Measurements from ENCODE around the gene RPS21.

RPS21 gene

GRCh38 chr20:62390317-62391164 lies 3.6 kb downstream of the RPS21 start:
- no peak for TF ChIP-seq CTCF (IDR thresholded peaks at IDR 0.05; ENCODE audit: low read depth, low read length, poor library complexity, severe bottlenecking)
- Histone ChIP-seq H3K9me2 (replicated peaks; ENCODE audit: control insufficient read depth, low read length) (no peaks in the 10 kb centered on the region), H3K4me3 (ENCODE audit: low read length) (no peak overlapping the region), H3K4me1 (ENCODE audit: control insufficient read depth, low read length) (peaks cover 12% of the 10 kb centered on the region), H4K20me1 (ENCODE audit: control insufficient read depth, insufficient read depth, low read depth, low read length) (peaks cover 11% of the 10 kb centered on the region; the same call in 1 of the 2 replicates), H3K4me2 (ENCODE audit: low read length) (no peak overlapping the region), H3K9me3 (ENCODE audit: control insufficient read depth, insufficient read depth, low read length) (no peaks in the 10 kb centered on the region), H3K36me3 (ENCODE audit: control insufficient read depth, low read length) (peaks cover 58% of the 10 kb centered on the region), H3F3A (ENCODE audit: control insufficient read depth, insufficient read depth) (peaks cover 34% of the 10 kb centered on the region), H3K27me3 (ENCODE audit: control insufficient read depth, low read length) (no peaks in the 10 kb centered on the region), H3K79me2 (ENCODE audit: control insufficient read depth, low read length) (peaks cover 42% of the 10 kb centered on the region), H3K27ac (ENCODE audit: low read depth, low read length) (no peak overlapping the region)

DNA sequence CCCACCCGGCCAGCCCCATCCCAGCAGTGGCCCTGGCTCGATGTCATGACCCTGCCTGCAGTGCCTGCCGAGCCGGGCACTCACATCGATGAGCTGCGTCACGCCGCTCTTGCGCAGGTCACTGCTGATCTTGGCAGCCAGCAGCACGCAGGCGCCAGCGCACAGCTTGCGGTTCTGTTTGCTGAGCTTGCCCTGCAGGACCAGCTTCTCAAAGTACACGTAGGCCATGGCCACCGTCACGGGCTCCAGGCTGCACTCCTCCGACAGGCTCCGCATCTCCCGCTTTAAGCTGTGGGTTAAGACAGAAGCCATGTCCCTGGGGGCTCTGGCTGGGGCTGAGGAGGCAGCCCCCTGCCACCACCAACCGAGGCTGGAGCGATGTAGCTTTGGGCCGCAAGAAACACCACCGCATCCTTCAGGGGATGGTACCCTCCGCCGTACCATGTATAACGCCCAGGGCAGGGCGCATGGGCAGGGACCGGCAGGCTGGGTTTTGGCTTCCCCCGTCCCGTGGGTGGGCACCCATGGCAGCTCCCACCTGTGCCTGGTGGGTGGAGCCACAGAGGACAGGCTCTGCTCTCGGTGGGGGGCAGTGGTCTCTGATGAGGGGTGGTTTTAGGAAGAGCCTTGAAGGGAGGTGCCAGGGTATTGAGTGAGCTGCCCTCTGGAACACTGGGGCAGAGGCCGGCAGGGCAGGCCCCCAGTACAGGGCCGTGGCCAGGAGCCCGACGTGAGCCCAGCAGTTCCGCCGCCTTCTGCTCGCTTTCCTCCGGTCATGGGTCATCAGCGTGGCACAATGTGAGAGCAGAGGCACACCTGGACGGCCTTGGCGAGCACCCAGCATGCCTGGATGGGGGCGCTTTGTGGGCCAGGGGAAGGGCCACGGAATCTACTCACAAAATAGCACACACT lies 4.5 kb downstream of the RPS21 start:
- Histone ChIP-seq H3K9me3 (ENCODE audit: control insufficient read depth, insufficient read depth, low read length) (no peaks in the 10 kb centered on the region), H3K4me2 (ENCODE audit: low read length) (no peak overlapping the region), H3K27me3 (ENCODE audit: control insufficient read depth, low read length) (no peaks in the 10 kb centered on the region), H3K36me3 (ENCODE audit: control insufficient read depth, low read length) (peaks cover 52% of the 10 kb centered on the region), H4K20me1 (ENCODE audit: control insufficient read depth, insufficient read depth, low read depth, low read length) (peaks cover 11% of the 10 kb centered on the region; the same call in 1 of the 2 replicates), H3K4me3 (ENCODE audit: low read length) (no peak overlapping the region), H3K79me2 (ENCODE audit: control insufficient read depth, low read length) (peaks cover 33% of the 10 kb centered on the region), H3K27ac (ENCODE audit: low read depth, low read length) (no peak overlapping the region), H3K4me1 (ENCODE audit: control insufficient read depth, low read length) (peaks cover 12% of the 10 kb centered on the region), H3K9me2 (replicated peaks; ENCODE audit: control insufficient read depth, low read length) (no peaks in the 10 kb centered on the region), H3F3A (ENCODE audit: control insufficient read depth, insufficient read depth) (peaks cover 34% of the 10 kb centered on the region)
- no peak for TF ChIP-seq CTCF (IDR thresholded peaks at IDR 0.05; ENCODE audit: low read depth, low read length, poor library complexity, severe bottlenecking)
- no peak for TF ChIP-seq EZH2phosphoT487 (IDR thresholded peaks at IDR 0.05; ENCODE audit: borderline replicate concordance, low read length)

DNA sequence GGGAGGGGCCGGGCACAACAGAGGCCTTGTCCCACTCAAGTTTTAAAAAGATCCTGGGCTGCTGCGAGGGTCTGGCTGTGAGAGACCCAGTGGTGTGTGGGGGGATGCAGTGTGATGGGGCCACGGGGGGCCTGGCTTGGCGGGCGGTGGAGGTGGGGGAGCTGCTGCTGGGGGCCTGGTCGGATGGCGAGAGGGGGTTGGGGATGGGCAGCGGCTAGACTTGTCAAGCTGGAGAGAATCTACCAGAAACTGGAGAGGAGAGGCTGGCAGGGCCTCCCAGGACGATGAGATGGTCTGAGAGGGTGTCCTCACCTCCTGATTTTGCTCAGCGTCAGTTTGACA lies 5.1 kb downstream of the RPS21 start:
- Histone ChIP-seq H3K27ac (ENCODE audit: low read depth, low read length) (no peak overlapping the region), H3K4me2 (ENCODE audit: low read length) (no peak overlapping the region), H4K20me1 (ENCODE audit: control insufficient read depth, insufficient read depth, low read depth, low read length) (peaks cover 11% of the 10 kb centered on the region; the same call in 1 of the 2 replicates), H3K4me3 (ENCODE audit: low read length) (no peak overlapping the region), H3K9me3 (ENCODE audit: control insufficient read depth, insufficient read depth, low read length) (no peaks in the 10 kb centered on the region), H3K36me3 (ENCODE audit: control insufficient read depth, low read length) (peaks cover 48% of the 10 kb centered on the region), H3F3A (ENCODE audit: control insufficient read depth, insufficient read depth) (peaks cover 34% of the 10 kb centered on the region), H3K79me2 (ENCODE audit: control insufficient read depth, low read length) (peaks cover 27% of the 10 kb centered on the region), H3K27me3 (ENCODE audit: control insufficient read depth, low read length) (no peaks in the 10 kb centered on the region), H3K9me2 (replicated peaks; ENCODE audit: control insufficient read depth, low read length) (no peaks in the 10 kb centered on the region), H3K4me1 (ENCODE audit: control insufficient read depth, low read length) (peaks cover 12% of the 10 kb centered on the region)
- TF ChIP-seq CTCF (IDR thresholded peaks at IDR 0.05; ENCODE audit: low read depth, low read length, poor library complexity, severe bottlenecking) (no peak), EZH2phosphoT487 (IDR thresholded peaks at IDR 0.05; ENCODE audit: borderline replicate concordance, low read length) (no peak)
